HUDEP-2 (cell line): ENCODE measurements around the gene MRPS33.
"Not testable (repeated sequence)": the region's sequence is repeated elsewhere in the genome, so short reads cannot be mapped to it uniquely, and the experiment has no call there.

Experiments used
- DNase-seq, 76 experiments: peaks; one replicate each; lab custom pipeline; 2025; ENCODE audit not compliant: unreplicated experiment in 76 of 76; lab: John Stamatoyannopoulos, UW

MRPS33 gene

GRCh38 chr7:140956997-140957396, 57.8 kb downstream of the MRPS33 start:
- DNase-seq, result not testable (repeated sequence)
